Suppressor macrophage (primary cell): ENCODE data around the gene GBP2.
"Not testable (repeated sequence)": the region's sequence is repeated elsewhere in the genome, so short reads cannot be mapped to it uniquely, and the experiment has no call there.

Source experiments
- DNase-seq, 4 experiments: peaks; one replicate each; pipeline ENCODE4 v3.0.0-alpha.2; 2020 to 2022

Gene GBP2

GRCh38 chr1:89126602-89127565 lies 970 bp upstream of the GBP2 start:
- peak; percentile 14 to 46 (median 21) for DNase-seq

- peak in 2 of 4 experiments; percentile 19 to 26 for DNase-seq
These were observed 538 bp downstream of the GBP2 start for GRCh38 chr1:89125240-89125912.

GRCh38 chr1:89121641-89122040 lies 4.3 kb downstream of the GBP2 start:
- DNase-seq: no peak

- no peak for DNase-seq
These were observed 11.3 kb downstream of the GBP2 start for GRCh38 chr1:89114662-89115061.

- DNase-seq: no peak
These were observed 12.9 kb downstream of the GBP2 start for GRCh38 chr1:89112871-89113613.

GRCh38 chr1:89104687-89105086 lies 21.2 kb downstream of the GBP2 start:
- no peak for DNase-seq

GRCh38 chr1:89104147-89104546 lies 21.8 kb downstream of the GBP2 start:
- no peak for DNase-seq

GRCh38 chr1:89102021-89102420 lies 23.9 kb downstream of the GBP2 start:
- no peak for DNase-seq

- DNase-seq: no peak
These were observed 25.5 kb downstream of the GBP2 start for GRCh38 chr1:89100412-89100811.

GRCh38 chr1:89098857-89099256 lies 27.1 kb downstream of the GBP2 start:
- peak in 3 of 4 experiments; percentile 13 to 24 (median 24) for DNase-seq

- DNase-seq: no peak
These were observed 30.2 kb downstream of the GBP2 start for GRCh38 chr1:89095737-89096136.

GRCh38 chr1:89089962-89090361 lies 36.0 kb downstream of the GBP2 start:
- no peak for DNase-seq

- DNase-seq: no peak
These were observed 37.3 kb downstream of the GBP2 start for GRCh38 chr1:89088572-89088971.

- no peak for DNase-seq
These were observed 38.7 kb downstream of the GBP2 start for GRCh38 chr1:89087241-89087640.

GRCh38 chr1:89085781-89086180 lies 40.1 kb downstream of the GBP2 start:
- peak in 3 of 4 experiments; percentile 67 to 81 (median 77) for DNase-seq

GRCh38 chr1:89081005-89081404 lies 44.9 kb downstream of the GBP2 start:
- peak; percentile 49 to 75 (median 62) for DNase-seq

GRCh38 chr1:89080068-89080467 lies 45.8 kb downstream of the GBP2 start:
- not testable (repeated sequence) for DNase-seq

GRCh38 chr1:89072466-89073065 lies 53.3 kb downstream of the GBP2 start:
- not testable (repeated sequence) for DNase-seq

GRCh38 chr1:89070509-89070908 lies 55.4 kb downstream of the GBP2 start:
- peak in 2 of 4 experiments; percentile 5 to 8 for DNase-seq

- peak in 2 of 4 experiments; percentile 10 to 33 for DNase-seq
These were observed 56.0 kb downstream of the GBP2 start for GRCh38 chr1:89069951-89070350.

GRCh38 chr1:89068291-89068690 lies 57.6 kb downstream of the GBP2 start:
- no peak for DNase-seq
